Astrocyte (in vitro differentiated cells and primary cell): ENCODE results near the gene TEX29.

Source experiments
- CTCF ChIP-seq: IDR thresholded peaks from 2 replicates; pipeline ENCODE4 v1.5.1; 2011; ENCODE audit warnings: low read depth, mild to moderate bottlenecking, inconsistent platforms, low read length, moderate library complexity; ENCODE audit not compliant: insufficient read depth
- EZH2 ChIP-seq: IDR thresholded peaks from 2 replicates; pipeline ENCODE4 v1.6.1; 2012; ENCODE audit warnings: mild to moderate bottlenecking, low read length, inconsistent platforms; ENCODE audit not compliant: insufficient read depth

GRCh38 chr13:111335298-111335697 lies 14.9 kb downstream of the TEX29 start:
- no peak for TF ChIP-seq EZH2
- TF ChIP-seq CTCF: no peak
